Gastroesophageal sphincter (tissue), 4 donors: ENCODE data around the gene CRYBG1. TPM values are rescaled to one million over a fixed set of nuclear protein-coding genes. Genes with fewer than 3 reads are reported as not detected.
"Not testable (repeated sequence)": the region's sequence is repeated elsewhere in the genome, so short reads cannot be mapped to it uniquely, and the experiment has no call there.

Experiments
- ATAC-seq: fragments of 150-250 bp; one replicate; pipeline ENCODE4 v1.9.1; 2016; ENCODE audit warnings: mild to moderate bottlenecking, moderate library complexity
- H3K27ac ChIP-seq, 4 donors: fragments of 200-600 bp; sonication (generic) in 3 of 4; 1 replicate in 3 of 4; 2 replicates in 1 of 4; pipeline ENCODE4 v1.5.1; 2016 to 2019
- H3K27me3 ChIP-seq: fragments of 200-600 bp; sonication (generic); one replicate; pipeline ENCODE4 v1.5.1; 2019
- H3K36me3 ChIP-seq, 2 donors: fragments of 200-600 bp; sonication (generic); one replicate each; pipeline ENCODE4 v1.5.1; 2019; ENCODE audit warnings: control low read depth in 1 of 2
- H3K4me1 ChIP-seq, 3 donors: fragments of 200-600 bp; sonication (generic); 1 replicate in 2 of 3; 2 replicates in 1 of 3; pipeline ENCODE4 v1.5.1; 2016 to 2019; ENCODE audit warnings: control low read depth in 2 of 3
- H3K4me3 ChIP-seq, 2 donors: fragments of 200-600 bp; sonication (generic); one replicate each; pipeline ENCODE4 v1.5.1; 2019; ENCODE audit warnings: mild to moderate bottlenecking in 1 of 2, moderate library complexity in 1 of 2
- H3K9me3 ChIP-seq, 3 donors: fragments of 200-600 bp; sonication (generic); one replicate each; pipeline ENCODE4 v1.5.1; 2017 to 2019; ENCODE audit warnings: control low read depth in 2 of 3
- CTCF ChIP-seq, 4 experiments: fragments of 200-600 bp in 2 of 4; fragments of 450-650 bp in 2 of 4; sonication (generic) in 1 of 4; IDR thresholded peaks; one replicate each; pipeline ENCODE4 v1.5.1; 2017 to 2019; ENCODE audit warnings: antibody characterized with exemption in 4 of 4, mild to moderate bottlenecking in 2 of 4, moderate library complexity in 2 of 4
- EP300 ChIP-seq: sonication (generic); formaldehyde crosslinking; IDR thresholded peaks from one replicate; pipeline ENCODE4 v1.6.1; 2017; ENCODE audit warnings: antibody characterized with exemption, mild to moderate bottlenecking
- POLR2A ChIP-seq, 2 donors: fragments of 450-650 bp; IDR thresholded peaks; one replicate each; pipeline ENCODE4 v1.6.1; 2017; ENCODE audit warnings: antibody characterized with exemption in 2 of 2, mild to moderate bottlenecking in 2 of 2, moderate library complexity in 1 of 2
- POLR2AphosphoS5 ChIP-seq: sonication (generic); formaldehyde crosslinking; IDR thresholded peaks from one replicate; pipeline ENCODE4 v1.6.1; 2017; ENCODE audit warnings: antibody characterized with exemption
- WGBS, 2 donors: methylation state at CpG; one replicate each; pipeline ENCODE4 v1.1.5; 2018; ENCODE audit warnings: low coverage in 1 of 2; 5-methylcytosine and 5-hydroxymethylcytosine counted together
- total RNA-seq, 4 donors: library from RNA; depleted of rRNA; stranded (reverse); fragments of >200 nt; gene quantifications; one replicate each; pipeline ENCODE4 v1.1.0, GENCODE V29; 2016

Gene CRYBG1
- total RNA-seq, 4 donors from 2014 or later, result 3.1 to 10.8 (median 4.1) TPM

- no peak overlapping the region for H3K27ac ChIP-seq
- H3K9me3 ChIP-seq, result no peaks in the 10 kb centered on the region
- H3K4me3 ChIP-seq, result no peak overlapping the region
- no peaks in the 10 kb centered on the region for H3K4me1 ChIP-seq
- TF ChIP-seq POLR2A (IDR thresholded peaks at IDR 0.05), result no peak
- peak in 2 of 4 experiments; percentile 7 to 24 for TF ChIP-seq CTCF (IDR thresholded peaks at IDR 0.05)
- 49 to 67% methylated on average over 2 to 3 of the region's 3 CpGs for WGBS, 2 donors
- ATAC-seq, result no peak
- H3K36me3 ChIP-seq, result peaks cover 0 to 28% of the 10 kb centered on the region in 2 donors
- H3K27me3 ChIP-seq, result no peaks in the 10 kb centered on the region
Measured at GRCh38 chr6:106556368-106556960, 195.9 kb downstream of the CRYBG1 start.

GRCh38 chr6:106557837-106558236 lies 197.3 kb downstream of the CRYBG1 start:
- Histone ChIP-seq H3K4me1 (no peaks in the 10 kb centered on the region), H3K9me3 (no peaks in the 10 kb centered on the region), H3K36me3 (peaks cover 0 to 28% of the 10 kb centered on the region in 2 donors), H3K27ac (no peak overlapping the region), H3K27me3 (no peaks in the 10 kb centered on the region), H3K4me3 (no peak overlapping the region)
- 24 to 54% methylated on average over 2 of the region's 2 CpGs for WGBS, 2 donors
- ATAC-seq, result no peak
- TF ChIP-seq CTCF (IDR thresholded peaks at IDR 0.05) (no peak), POLR2AphosphoS5 (no peak), EP300 (no peak), POLR2A (IDR thresholded peaks at IDR 0.05) (no peak)

DNA sequence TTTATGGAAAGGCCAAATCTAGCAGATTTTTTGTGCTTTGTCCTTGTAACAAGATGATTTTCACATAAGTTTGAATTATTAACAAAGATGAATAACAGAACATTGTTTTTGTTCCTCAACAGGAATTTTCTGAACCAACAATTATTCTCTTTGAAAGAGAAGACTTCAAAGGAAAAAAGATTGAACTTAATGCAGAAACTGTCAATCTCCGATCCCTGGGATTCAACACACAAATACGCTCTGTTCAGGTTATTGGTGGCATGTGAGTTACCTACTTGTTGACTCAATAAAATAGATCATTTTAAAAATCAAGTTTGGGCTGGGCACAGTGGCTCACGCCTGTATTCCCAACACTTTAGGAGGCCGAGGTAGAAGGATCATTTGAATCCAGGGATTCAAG lies 197.8 kb downstream of the CRYBG1 start:
- Histone ChIP-seq H3K27ac (no peak overlapping the region), H3K27me3 (no peaks in the 10 kb centered on the region), H3K36me3 (peaks cover 0 to 28% of the 10 kb centered on the region in 2 donors), H3K4me1 (no peaks in the 10 kb centered on the region), H3K4me3 (no peak overlapping the region), H3K9me3 (no peaks in the 10 kb centered on the region)
- TF ChIP-seq POLR2A (IDR thresholded peaks at IDR 0.05), result no peak
- TF ChIP-seq POLR2AphosphoS5, result no peak
- TF ChIP-seq CTCF (IDR thresholded peaks at IDR 0.05), result no peak
- no peak for TF ChIP-seq EP300
- WGBS, 2 donors, result 94 to 96% methylated on average over 4 of the region's 4 CpGs
- no peak for ATAC-seq

- H3K4me1 ChIP-seq, H3K4me3 ChIP-seq, ATAC-seq, H3K27me3 ChIP-seq, H3K27ac ChIP-seq, H3K9me3 ChIP-seq: not testable (repeated sequence)
- 84 to 100% methylated on average over 1 to 5 of the region's 5 CpGs for WGBS, 2 donors
- peaks cover 0 to 23% of the 10 kb centered on the region in 2 donors for H3K36me3 ChIP-seq
Measured at GRCh38 chr6:106559659-106560058, 199.1 kb downstream of the CRYBG1 start.

DNA sequence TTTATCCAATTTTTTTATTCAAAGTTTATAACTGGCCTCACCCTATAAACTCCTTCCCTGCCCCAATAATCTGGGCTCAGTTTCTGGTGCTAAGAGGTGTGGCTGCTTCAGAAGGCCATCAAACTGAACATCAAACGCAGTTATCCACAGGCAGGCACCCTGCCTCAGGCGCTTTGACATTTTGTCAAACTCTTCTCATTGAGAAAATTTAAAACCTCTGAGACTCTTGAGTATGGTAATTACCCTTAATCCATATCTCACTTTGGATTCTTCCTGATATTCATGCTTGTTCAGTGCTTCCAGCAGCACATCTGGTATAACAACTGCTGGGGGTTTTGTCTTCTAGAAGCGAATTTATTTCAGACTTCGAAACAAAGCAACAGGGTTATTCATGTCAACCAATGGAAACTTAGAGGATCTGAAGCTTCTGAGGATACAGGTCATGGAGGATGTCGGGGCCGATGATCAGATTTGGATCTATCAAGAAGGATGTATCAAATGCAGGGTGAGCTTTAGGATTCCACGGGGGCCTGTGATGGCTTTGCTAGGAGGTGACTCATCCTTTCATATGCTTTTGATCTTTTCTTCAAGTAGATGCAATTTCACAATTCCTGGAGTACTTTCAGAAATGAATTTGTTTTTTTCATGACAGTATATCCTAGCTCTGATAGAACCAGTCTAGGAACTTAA lies 200.6 kb downstream of the CRYBG1 start:
- Histone ChIP-seq H3K27ac (no peak overlapping the region), H3K9me3 (no peaks in the 10 kb centered on the region), H3K27me3 (no peaks in the 10 kb centered on the region), H3K36me3 (peaks cover 0 to 23% of the 10 kb centered on the region in 2 donors), H3K4me1 (no peaks in the 10 kb centered on the region), H3K4me3 (no peak overlapping the region)
- WGBS, 2 donors, result 79 to 90% methylated on average over 7 of the region's 7 CpGs
- TF ChIP-seq EP300 (no peak), POLR2AphosphoS5 (no peak), CTCF (IDR thresholded peaks at IDR 0.05) (no peak), POLR2A (IDR thresholded peaks at IDR 0.05) (no peak)
- ATAC-seq, result no peak
